Spleen (tissue), 11 donors: ENCODE measurements around the gene LDB2. TPM values are rescaled to one million over a fixed set of nuclear protein-coding genes. Genes with fewer than 3 reads are reported as not detected.
A peak's percentile ranks its signal among the peaks of the same experiment; 100 is the strongest.

Source experiments
- DNase-seq: peaks from one replicate; pipeline ENCODE4 v3.0.0-alpha.2; 2020
- H3K27ac ChIP-seq, 8 donors: fragments of 200-600 bp; sonication (generic) in 7 of 8; 1 replicate in 4 of 8; 2 replicates in 4 of 8; pipeline versions ENCODE4 v1.5.0 to v1.8.0; 2016 to 2021; ENCODE audit warnings: inconsistent platforms in 4 of 8, mild to moderate bottlenecking in 4 of 8, moderate library complexity in 1 of 8
- H3K27me3 ChIP-seq, 7 donors: fragments of 200-600 bp; sonication (generic) in 6 of 7; replicated peaks in 1 of 7; 1 replicate in 4 of 7; 2 replicates in 3 of 7; pipeline versions ENCODE4 v1.5.0 to v1.8.0; 2016 to 2021; ENCODE audit warnings: inconsistent platforms in 3 of 7, mild to moderate bottlenecking in 1 of 7
- H3K36me3 ChIP-seq, 6 donors: fragments of 200-600 bp; sonication (generic) in 5 of 6; 1 replicate in 4 of 6; 2 replicates in 2 of 6; pipeline versions ENCODE4 v1.5.0 to v1.8.0; 2016 to 2021; ENCODE audit warnings: inconsistent platforms in 2 of 6
- H3K4me1 ChIP-seq, 6 donors: fragments of 200-600 bp; sonication (generic) in 5 of 6; 1 replicate in 3 of 6; 2 replicates in 3 of 6; pipeline versions ENCODE4 v1.5.0 to v1.8.0; 2016 to 2021; ENCODE audit warnings: inconsistent platforms in 3 of 6
- H3K4me3 ChIP-seq, 8 donors: fragments of 200-600 bp; sonication (generic) in 7 of 8; 1 replicate in 4 of 8; 2 replicates in 4 of 8; pipeline versions ENCODE4 v1.5.0 to v1.8.0; 2016 to 2021; ENCODE audit warnings: inconsistent platforms in 4 of 8, mild to moderate bottlenecking in 4 of 8, moderate library complexity in 2 of 8
- H3K9me3 ChIP-seq, 8 donors: fragments of 200-600 bp; sonication (generic) in 7 of 8; 1 replicate in 4 of 8; 2 replicates in 4 of 8; pipeline versions ENCODE4 v1.5.0 to v1.8.0; 2016 to 2021; ENCODE audit warnings: inconsistent platforms in 4 of 8
- CTCF ChIP-seq, 11 experiments: fragments of 200-600 bp in 7 of 11; fragments of 450-650 bp in 4 of 11; sonication (generic) in 4 of 11; IDR thresholded peaks in 8 of 11; conservative IDR thresholded peaks in 3 of 11; 1 replicate in 7 of 11; 2 replicates in 4 of 11; pipeline versions ENCODE4 v1.4.0 to v1.8.0; 2016 to 2021; ENCODE audit warnings: antibody characterized with exemption in 11 of 11, inconsistent platforms in 4 of 11, mild to moderate bottlenecking in 1 of 11
- POLR2A ChIP-seq, 3 donors: fragments of 450-650 bp; IDR thresholded peaks; one replicate each; pipeline ENCODE4 v1.5.1; 2017; ENCODE audit warnings: antibody characterized with exemption in 3 of 3, mild to moderate bottlenecking in 1 of 3
- POLR2AphosphoS5 ChIP-seq, 3 donors: sonication (generic); formaldehyde crosslinking; IDR thresholded peaks; one replicate each; pipeline ENCODE4 v1.5.1; 2017; ENCODE audit warnings: antibody characterized with exemption in 3 of 3
- WGBS, 5 donors: extraction: QIAGEN DNeasy Blood & Tissue Kit in 3 of 5; methylation state at CpG; one replicate each; pipeline versions ENCODE4 v1.1.5 to v1.1.7; 2013 to 2018; 5-methylcytosine and 5-hydroxymethylcytosine counted together
- intact Hi-C: fragments of 100-400 bp; cut with DNase I; formaldehyde crosslinking; loops from one replicate; pipeline ENCODE4 v1.15.0; 2023; ENCODE audit warnings: low total_unique reads
- polyA plus RNA-seq, 3 donors: library from polyadenylated mRNA; stranded (reverse); fragments of 200-250 nt; gene quantifications; one replicate each; pipeline ENCODE4 v1.2.1, GENCODE V29; 2013
- total RNA-seq, 7 donors: library from RNA; depleted of rRNA in 3 of 7; stranded (reverse); fragments of >200 nt in 3 of 7; fragmentation: NEBNext Ultra II Directional in 4 of 7; extraction: Animal tissue kit (Norgen Biotek cat#: 25700) in 4 of 7; gene quantifications; one replicate each; pipeline versions ENCODE4 v1.1.0 to v1.2.1, GENCODE V29; 2016 to 2021
- donor health status: healthy with polysubstance abuse.
- donor health status: DM: no; HTN: no; CAD: no; lungs with moderate emphysema.
- donor health status: DM: no; HTN: no; CAD: no.
- donor health status: Bipolar disorder and iron deficiency.
- donor health status: healthy.
- donor health status: DM: no; HTN: no; CAD: no.
- donor health status: DM: yes; HTN: yes; CAD: no.

Gene LDB2
- total and polyA plus RNA-seq, 10 donors, result 24.1 to 257 (median 142) TPM

- WGBS, 5 donors, result 86 to 95% (median 90%) methylated on average over 12 of the region's 12 CpGs
- H3K9me3 ChIP-seq, result no peaks in the 10 kb centered on the region
- H3K27ac ChIP-seq, result no peak overlapping the region
- peaks cover 0 to 10% (median 0%) of the 10 kb centered on the region in 6 donors for H3K4me1 ChIP-seq
- no peaks in the 10 kb centered on the region for H3K36me3 ChIP-seq
- no peak for DNase-seq
- TF ChIP-seq POLR2A (IDR thresholded peaks at IDR 0.05) (no peak), CTCF (IDR thresholded peaks at IDR 0.05 in 8 of 11, conservative IDR thresholded peaks at IDR 0.05 in 3 of 11) (no peak), POLR2AphosphoS5 (IDR thresholded peaks at IDR 0.05) (no peak)
- intact Hi-C loops, result no loop called here
- H3K4me3 ChIP-seq, result no peak overlapping the region
- H3K27me3 ChIP-seq, result no peaks in the 10 kb centered on the region
These were observed 28.7 kb downstream of the LDB2 start for GRCh38 chr4:16869594-16870245.

GRCh38 chr4:16868674-16869073 lies 29.8 kb downstream of the LDB2 start:
- WGBS, 5 donors, result 86 to 96% (median 89%) methylated on average over 5 of the region's 5 CpGs
- Histone ChIP-seq H3K9me3 (no peaks in the 10 kb centered on the region), H3K4me3 (no peak overlapping the region), H3K36me3 (no peaks in the 10 kb centered on the region), H3K27ac (no peak overlapping the region), H3K4me1 (peaks cover 0 to 18% (median 2%) of the 10 kb centered on the region in 6 donors), H3K27me3 (no peaks in the 10 kb centered on the region)
- TF ChIP-seq CTCF (IDR thresholded peaks at IDR 0.05 in 8 of 11, conservative IDR thresholded peaks at IDR 0.05 in 3 of 11), result no peak
- TF ChIP-seq POLR2AphosphoS5 (IDR thresholded peaks at IDR 0.05), result no peak
- no peak for TF ChIP-seq POLR2A (IDR thresholded peaks at IDR 0.05)
- DNase-seq, result no peak
- intact Hi-C loops, result no loop called here

- Histone ChIP-seq H3K27me3 (no peaks in the 10 kb centered on the region), H3K36me3 (no peaks in the 10 kb centered on the region), H3K9me3 (no peaks in the 10 kb centered on the region), H3K4me3 (no peak overlapping the region), H3K4me1 (peaks cover 0 to 26% (median 7%) of the 10 kb centered on the region in 6 donors), H3K27ac (no peak overlapping the region)
- 55 to 81% (median 72%) methylated on average over 2 of the region's 2 CpGs for WGBS, 5 donors
- DNase-seq, result no peak
- intact Hi-C loops, result no loop called here
- TF ChIP-seq CTCF (IDR thresholded peaks at IDR 0.05 in 8 of 11, conservative IDR thresholded peaks at IDR 0.05 in 3 of 11) (no peak), POLR2A (IDR thresholded peaks at IDR 0.05) (no peak), POLR2AphosphoS5 (IDR thresholded peaks at IDR 0.05) (no peak)
These were observed 30.6 kb downstream of the LDB2 start for GRCh38 chr4:16867827-16868226.

- H3K27me3 ChIP-seq, result no peaks in the 10 kb centered on the region
- H3K36me3 ChIP-seq, result no peaks in the 10 kb centered on the region
- H3K4me3 ChIP-seq, result no peak overlapping the region
- peak overlapping the region in 6 of 8 donors; percentile 18 to 70 (median 46) for H3K27ac ChIP-seq
- H3K4me1 ChIP-seq, result peaks cover 0 to 26% (median 9%) of the 10 kb centered on the region in 6 donors
- H3K9me3 ChIP-seq, result no peaks in the 10 kb centered on the region
- intact Hi-C loops, result no loop called here
- TF ChIP-seq CTCF (IDR thresholded peaks at IDR 0.05 in 8 of 11, conservative IDR thresholded peaks at IDR 0.05 in 3 of 11), result no peak
- TF ChIP-seq POLR2AphosphoS5 (IDR thresholded peaks at IDR 0.05), result no peak
- no peak for TF ChIP-seq POLR2A (IDR thresholded peaks at IDR 0.05)
- DNase-seq, result no peak
- 91 to 96% (median 94%) methylated on average over 3 of the region's 3 CpGs for WGBS, 5 donors
These were observed 31.5 kb downstream of the LDB2 start for GRCh38 chr4:16866974-16867373.
